Measurements from ENCODE around the gene STRIT1. TPM values are rescaled to one million over a fixed set of nuclear protein-coding genes. Genes with fewer than 3 reads are reported as not detected.

Gene STRIT1
- total and polyA plus RNA-seq, 10 of the 15 experiments (the other 5 are each of a cell fraction or from before 2014, with no cell fraction given) = not detected

GRCh38 chr3:155326244-155326643 is 32.8 kb upstream of the STRIT1 start (continued):
- TF ChIP-seq SIX5 (IDR thresholded peaks at IDR 0.05; ENCODE audit: low read depth, low read length, severe bottlenecking) = no peak

DNA sequence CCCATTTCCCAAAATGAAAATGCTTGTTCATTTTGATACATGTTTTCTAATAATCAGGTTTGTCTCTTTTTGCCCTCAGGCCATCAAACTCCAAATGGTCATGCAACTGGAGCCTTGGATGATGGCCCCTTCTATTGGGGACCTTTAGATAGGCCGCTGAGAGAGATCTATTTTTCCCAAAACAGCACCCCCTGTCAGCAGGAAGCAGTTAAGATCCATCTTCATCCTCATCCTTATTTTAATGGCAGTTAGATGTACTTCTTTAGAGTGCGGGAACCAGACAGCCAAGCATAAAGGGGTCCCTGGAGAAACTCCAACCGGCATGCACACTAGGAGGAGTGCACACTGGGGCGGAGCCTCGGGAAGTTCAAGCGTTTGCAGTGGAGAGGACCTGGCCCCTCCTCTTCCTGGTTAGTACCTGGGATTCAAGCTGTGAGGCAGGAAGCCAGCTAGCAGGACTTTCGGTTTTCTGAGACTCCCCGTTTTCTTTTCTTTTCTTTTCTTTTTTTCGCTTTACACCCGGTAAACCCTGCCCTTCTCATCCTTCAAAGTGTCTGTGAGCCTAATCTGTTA is 31.9 kb upstream of the STRIT1 start:
- no peak for FAIRE-seq
- ChIA-PET CTCF (no interaction called here), POLR2A (no interaction called here), SMC1A (ENCODE audit: uncharacterized antibody, unreplicated experiment) (interaction anchor here (0.6 kb wide), 1 partner anchor 412 kb away, joined by 3 read pairs; no protein-coding TSS in a partner anchor), RAD21 (ENCODE audit: unreplicated experiment) (interaction anchor here (0.6 kb wide), 1 partner anchor 139 kb away, joined by 3 read pairs; no protein-coding TSS in a partner anchor)
- BruUV-seq (replicated peaks) = no TSS peak
- ATAC-seq = no peak
- H3K79me2 ChIP-seq (ENCODE audit: control insufficient read depth, insufficient read depth, low read length) = no peaks in the 10 kb centered on the region
- H3K4me2 ChIP-seq (ENCODE audit: control insufficient read depth, insufficient read depth) = no peak overlapping the region
- H3K4me3 ChIP-seq = no peak overlapping the region
- in situ Hi-C loops (cut with MboI) = loop anchor here (10.0 kb wide), 1 partner anchor 1001 kb away; the partner anchor contains the start of gene DHX36
- 66% methylated on average over 10 of the region's 10 CpGs for WGBS (ENCODE audit: insufficient coverage, insufficient replicate concordance, low lambda C conversion rate, missing lambda C conversion rate)
- H4K20me1 ChIP-seq (ENCODE audit: control insufficient read depth, insufficient read depth) = no peaks in the 10 kb centered on the region
- H3K36me3 ChIP-seq (ENCODE audit: control insufficient read depth in 2 of 2, insufficient read depth in 2 of 2, low read length in 1 of 2) = no peaks in the 10 kb centered on the region
- no peaks in the 10 kb centered on the region for H3K9me3 ChIP-seq (replicated peaks; ENCODE audit: control insufficient read depth, insufficient read depth, low read length)
- H3K27ac ChIP-seq (ENCODE audit: control insufficient read depth, insufficient read depth) = no peak overlapping the region
- no peaks in the 10 kb centered on the region for H3K27me3 ChIP-seq (replicated peaks in 1 of 2; ENCODE audit: control insufficient read depth in 2 of 2, insufficient read depth in 2 of 2, low read length in 1 of 2)
- no peak overlapping the region for H2AFZ ChIP-seq (ENCODE audit: control insufficient read depth, low read depth, low read length)
- no peaks in the 10 kb centered on the region for H3K4me1 ChIP-seq (ENCODE audit: control insufficient read depth, insufficient read depth, low read length)
- DNase-seq (ENCODE audit: low read depth, low spot score) = no peak
- H3K9ac ChIP-seq (ENCODE audit: control insufficient read depth, insufficient read depth, low read length) = no peak overlapping the region
- intact Hi-C loops (cut with micrococcal nuclease; ENCODE audit: unreplicated experiment) = loop anchor here (10.0 kb wide), 1 partner anchor 641 kb away; no protein-coding TSS in a partner anchor
- TF ChIP-seq RELA (IDR thresholded peaks at IDR 0.05; ENCODE audit: borderline replicate concordance, partially characterized antibody) = no peak
- no peak for TF ChIP-seq IKZF1 (conservative IDR thresholded peaks at IDR 0.05)
- no peak for TF ChIP-seq CUX1 (IDR thresholded peaks at IDR 0.05; ENCODE audit: insufficient replicate concordance, low read depth, low read length)
- TF ChIP-seq ZNF622 (IDR thresholded peaks at IDR 0.05) = no peak
- no peak for TF ChIP-seq RB1 (IDR thresholded peaks at IDR 0.05; ENCODE audit: borderline replicate concordance)
- no peak for TF ChIP-seq BACH1 (IDR thresholded peaks at IDR 0.05; ENCODE audit: borderline replicate concordance)
- no peak for TF ChIP-seq PAX8 (IDR thresholded peaks at IDR 0.05)
- TF ChIP-seq TCF7 (IDR thresholded peaks at IDR 0.05; ENCODE audit: borderline replicate concordance) = no peak
- no peak for TF ChIP-seq EZH2 (IDR thresholded peaks at IDR 0.05; ENCODE audit: borderline replicate concordance, control insufficient read depth, low read depth, low read length)
- no peak for TF ChIP-seq CHD4 (IDR thresholded peaks at IDR 0.05)
- TF ChIP-seq, protein P1, sequence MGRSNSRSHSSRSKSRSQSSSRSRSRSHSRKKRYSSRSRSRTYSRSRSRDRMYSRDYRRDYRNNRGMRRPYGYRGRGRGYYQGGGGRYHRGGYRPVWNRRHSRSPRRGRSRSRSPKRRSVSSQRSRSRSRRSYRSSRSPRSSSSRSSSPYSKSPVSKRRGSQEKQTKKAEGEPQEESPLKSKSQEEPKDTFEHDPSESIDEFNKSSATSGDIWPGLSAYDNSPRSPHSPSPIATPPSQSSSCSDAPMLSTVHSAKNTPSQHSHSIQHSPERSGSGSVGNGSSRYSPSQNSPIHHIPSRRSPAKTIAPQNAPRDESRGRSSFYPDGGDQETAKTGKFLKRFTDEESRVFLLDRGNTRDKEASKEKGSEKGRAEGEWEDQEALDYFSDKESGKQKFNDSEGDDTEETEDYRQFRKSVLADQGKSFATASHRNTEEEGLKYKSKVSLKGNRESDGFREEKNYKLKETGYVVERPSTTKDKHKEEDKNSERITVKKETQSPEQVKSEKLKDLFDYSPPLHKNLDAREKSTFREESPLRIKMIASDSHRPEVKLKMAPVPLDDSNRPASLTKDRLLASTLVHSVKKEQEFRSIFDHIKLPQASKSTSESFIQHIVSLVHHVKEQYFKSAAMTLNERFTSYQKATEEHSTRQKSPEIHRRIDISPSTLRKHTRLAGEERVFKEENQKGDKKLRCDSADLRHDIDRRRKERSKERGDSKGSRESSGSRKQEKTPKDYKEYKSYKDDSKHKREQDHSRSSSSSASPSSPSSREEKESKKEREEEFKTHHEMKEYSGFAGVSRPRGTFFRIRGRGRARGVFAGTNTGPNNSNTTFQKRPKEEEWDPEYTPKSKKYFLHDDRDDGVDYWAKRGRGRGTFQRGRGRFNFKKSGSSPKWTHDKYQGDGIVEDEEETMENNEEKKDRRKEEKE (IDR thresholded peaks at IDR 0.05) = no peak
- TF ChIP-seq JUNB (IDR thresholded peaks at IDR 0.05) = no peak
- no peak for TF ChIP-seq NR2C2 (IDR thresholded peaks at IDR 0.05; ENCODE audit: borderline replicate concordance, control insufficient read depth, insufficient read length, low read depth)
- no peak for TF ChIP-seq JUND (IDR thresholded peaks at IDR 0.05; ENCODE audit: low read depth, low read length)
- TF ChIP-seq BMI1 (IDR thresholded peaks at IDR 0.05; ENCODE audit: borderline replicate concordance) = no peak
